ENCODE measurements around the gene RPL11.

DNA sequence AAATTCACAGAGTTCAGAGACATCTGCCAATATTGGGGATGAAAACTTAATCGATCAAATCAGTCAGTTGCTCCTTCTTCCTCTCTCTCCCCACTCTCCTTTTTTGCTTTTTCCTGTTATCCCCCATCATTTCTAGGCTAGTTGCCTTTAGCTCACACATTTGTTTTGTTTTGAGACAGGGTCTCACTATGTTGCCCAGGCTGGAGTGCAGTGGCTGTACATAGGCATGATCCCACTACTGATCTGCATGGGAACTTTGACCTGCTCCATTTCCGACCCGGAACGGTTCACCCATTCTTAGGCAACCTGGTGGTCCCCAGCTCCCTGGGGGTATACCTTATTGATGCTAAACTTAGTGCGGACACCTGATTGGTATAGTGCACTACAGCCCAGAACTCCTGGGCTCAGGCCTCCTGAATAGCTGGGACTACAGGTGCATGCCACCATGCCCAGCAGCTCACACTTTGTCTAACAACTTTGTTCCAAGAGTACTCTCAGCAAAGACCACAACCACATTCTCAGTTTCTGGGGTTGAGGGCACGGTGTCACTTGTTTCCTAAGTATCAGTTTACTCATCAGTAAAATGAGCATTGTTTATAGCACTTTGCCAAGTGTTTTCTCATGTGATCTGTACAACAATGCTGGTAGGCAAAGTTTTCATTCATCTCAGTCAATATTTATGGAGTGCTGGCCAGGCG is 45.0 kb downstream of the RPL11 start:
- TF ChIP-seq, protein P1, sequence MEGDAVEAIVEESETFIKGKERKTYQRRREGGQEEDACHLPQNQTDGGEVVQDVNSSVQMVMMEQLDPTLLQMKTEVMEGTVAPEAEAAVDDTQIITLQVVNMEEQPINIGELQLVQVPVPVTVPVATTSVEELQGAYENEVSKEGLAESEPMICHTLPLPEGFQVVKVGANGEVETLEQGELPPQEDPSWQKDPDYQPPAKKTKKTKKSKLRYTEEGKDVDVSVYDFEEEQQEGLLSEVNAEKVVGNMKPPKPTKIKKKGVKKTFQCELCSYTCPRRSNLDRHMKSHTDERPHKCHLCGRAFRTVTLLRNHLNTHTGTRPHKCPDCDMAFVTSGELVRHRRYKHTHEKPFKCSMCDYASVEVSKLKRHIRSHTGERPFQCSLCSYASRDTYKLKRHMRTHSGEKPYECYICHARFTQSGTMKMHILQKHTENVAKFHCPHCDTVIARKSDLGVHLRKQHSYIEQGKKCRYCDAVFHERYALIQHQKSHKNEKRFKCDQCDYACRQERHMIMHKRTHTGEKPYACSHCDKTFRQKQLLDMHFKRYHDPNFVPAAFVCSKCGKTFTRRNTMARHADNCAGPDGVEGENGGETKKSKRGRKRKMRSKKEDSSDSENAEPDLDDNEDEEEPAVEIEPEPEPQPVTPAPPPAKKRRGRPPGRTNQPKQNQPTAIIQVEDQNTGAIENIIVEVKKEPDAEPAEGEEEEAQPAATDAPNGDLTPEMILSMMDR (IDR thresholded peaks at IDR 0.05): no peak
- no peak for TF ChIP-seq SIN3A (IDR thresholded peaks at IDR 0.05; ENCODE audit: borderline replicate concordance, insufficient read depth, low read depth, low read length)
- no peak for TF ChIP-seq POLR2AphosphoS5 (IDR thresholded peaks at IDR 0.05; ENCODE audit: low read depth, low read length)
- TF ChIP-seq, protein P2, sequence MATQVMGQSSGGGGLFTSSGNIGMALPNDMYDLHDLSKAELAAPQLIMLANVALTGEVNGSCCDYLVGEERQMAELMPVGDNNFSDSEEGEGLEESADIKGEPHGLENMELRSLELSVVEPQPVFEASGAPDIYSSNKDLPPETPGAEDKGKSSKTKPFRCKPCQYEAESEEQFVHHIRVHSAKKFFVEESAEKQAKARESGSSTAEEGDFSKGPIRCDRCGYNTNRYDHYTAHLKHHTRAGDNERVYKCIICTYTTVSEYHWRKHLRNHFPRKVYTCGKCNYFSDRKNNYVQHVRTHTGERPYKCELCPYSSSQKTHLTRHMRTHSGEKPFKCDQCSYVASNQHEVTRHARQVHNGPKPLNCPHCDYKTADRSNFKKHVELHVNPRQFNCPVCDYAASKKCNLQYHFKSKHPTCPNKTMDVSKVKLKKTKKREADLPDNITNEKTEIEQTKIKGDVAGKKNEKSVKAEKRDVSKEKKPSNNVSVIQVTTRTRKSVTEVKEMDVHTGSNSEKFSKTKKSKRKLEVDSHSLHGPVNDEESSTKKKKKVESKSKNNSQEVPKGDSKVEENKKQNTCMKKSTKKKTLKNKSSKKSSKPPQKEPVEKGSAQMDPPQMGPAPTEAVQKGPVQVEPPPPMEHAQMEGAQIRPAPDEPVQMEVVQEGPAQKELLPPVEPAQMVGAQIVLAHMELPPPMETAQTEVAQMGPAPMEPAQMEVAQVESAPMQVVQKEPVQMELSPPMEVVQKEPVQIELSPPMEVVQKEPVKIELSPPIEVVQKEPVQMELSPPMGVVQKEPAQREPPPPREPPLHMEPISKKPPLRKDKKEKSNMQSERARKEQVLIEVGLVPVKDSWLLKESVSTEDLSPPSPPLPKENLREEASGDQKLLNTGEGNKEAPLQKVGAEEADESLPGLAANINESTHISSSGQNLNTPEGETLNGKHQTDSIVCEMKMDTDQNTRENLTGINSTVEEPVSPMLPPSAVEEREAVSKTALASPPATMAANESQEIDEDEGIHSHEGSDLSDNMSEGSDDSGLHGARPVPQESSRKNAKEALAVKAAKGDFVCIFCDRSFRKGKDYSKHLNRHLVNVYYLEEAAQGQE (IDR thresholded peaks at IDR 0.05; ENCODE audit: insufficient read depth in 1 of 2, low read depth in 2 of 2, low read length in 1 of 2): no peak
